BLaER1 treated with 17β-estradiol and CSF1 and Interleukin-3, amounts not matched to agents 10 nM and 100 nM (cell line): ENCODE results near the gene KRT74.

ENCODE experiments used
- H3K27ac ChIP-seq, 11 experiments: shearing (Covaris generic); formaldehyde crosslinking; 2 replicates each; pipeline ENCODE4 v1.8.1; 2022
- H3K27me3 ChIP-seq, 11 experiments: shearing (Covaris generic); formaldehyde crosslinking; 2 replicates each; pipeline ENCODE4 v1.8.1; 2022
- H3K36me3 ChIP-seq, 11 experiments: shearing (Covaris generic); formaldehyde crosslinking; 2 replicates each; pipeline ENCODE4 v1.8.1; 2022
- H3K4me1 ChIP-seq, 10 experiments: shearing (Covaris generic); formaldehyde crosslinking; 2 replicates each; pipeline ENCODE4 v1.8.1; 2022
- H3K4me2 ChIP-seq, 11 experiments: shearing (Covaris generic); formaldehyde crosslinking; 2 replicates each; pipeline ENCODE4 v1.8.1; 2022
- H3K4me3 ChIP-seq, 10 experiments: shearing (Covaris generic); formaldehyde crosslinking; 2 replicates each; pipeline ENCODE4 v1.8.1; 2022
- H3K9ac ChIP-seq, 11 experiments: shearing (Covaris generic); formaldehyde crosslinking; 2 replicates each; pipeline ENCODE4 v1.8.1; 2022
- H3K9me3 ChIP-seq, 11 experiments: shearing (Covaris generic); formaldehyde crosslinking; replicated peaks in 1 of 11; 2 replicates each; pipeline ENCODE4 v1.8.1; 2022
- H4K20me1 ChIP-seq, 11 experiments: shearing (Covaris generic); formaldehyde crosslinking; 2 replicates each; pipeline ENCODE4 v1.8.1; 2022
- Cebpa-rat ChIP-seq, 11 experiments: shearing (Covaris generic); IDR thresholded peaks; 2 replicates each; pipeline ENCODE4 v1.8.1; 2022

Gene KRT74

DNA sequence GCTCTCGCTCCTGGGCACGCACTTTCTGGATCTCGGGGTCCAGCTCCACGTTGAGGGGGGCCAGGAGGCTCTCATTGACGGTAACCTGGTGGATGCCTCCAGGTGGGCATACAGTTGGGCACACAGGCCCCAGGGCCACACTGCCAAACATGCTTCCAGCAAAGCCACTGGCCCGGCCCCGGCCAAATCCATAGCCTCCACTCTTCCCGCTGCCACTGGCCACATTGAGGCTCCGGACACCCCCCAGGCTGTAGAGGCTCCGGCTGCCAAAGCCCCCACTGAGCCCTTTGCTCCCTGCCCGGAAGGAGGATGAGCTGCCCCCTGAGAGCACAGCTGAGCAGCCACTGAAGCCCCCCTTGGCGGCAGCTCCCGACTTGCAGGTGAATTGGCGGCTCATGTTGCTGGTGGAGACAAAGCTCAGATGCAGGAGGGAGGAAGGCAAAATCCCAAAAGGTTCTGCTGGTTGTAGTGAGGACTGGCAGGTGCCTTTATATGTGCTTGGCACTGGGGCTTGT is 20.9 kb downstream of the KRT74 start, which contains the start of gene KRT71:
Gene KRT71, minus strand, starts transcription at position 465 of the 515 bp plus-strand sequence. Its CDS starts 68 bp downstream, at position 397.
- H3K9me3 ChIP-seq: no peaks in the 10 kb centered on the region
- H3K4me2 ChIP-seq: no peak within 1 kb of the TSS
- no peak within 1 kb of the TSS for H3K9ac ChIP-seq
- H4K20me1 ChIP-seq: no peaks in the 10 kb centered on the region
- no peak for TF ChIP-seq Cebpa-rat (IDR thresholded peaks at IDR 0.05)
- H3K27ac ChIP-seq: no peak within 1 kb of the TSS
- 0 out of 20 replicates have a peak, but pooled peaks cover 0 to under 1% (median 0%) of the 10 kb centered on the region in 10 experiments for H3K4me1 ChIP-seq
- H3K27me3 ChIP-seq: no peaks in the 10 kb centered on the region
- H3K36me3 ChIP-seq: no peaks in the 10 kb centered on the region
- H3K4me3 ChIP-seq: no peak within 1 kb of the TSS

DNA sequence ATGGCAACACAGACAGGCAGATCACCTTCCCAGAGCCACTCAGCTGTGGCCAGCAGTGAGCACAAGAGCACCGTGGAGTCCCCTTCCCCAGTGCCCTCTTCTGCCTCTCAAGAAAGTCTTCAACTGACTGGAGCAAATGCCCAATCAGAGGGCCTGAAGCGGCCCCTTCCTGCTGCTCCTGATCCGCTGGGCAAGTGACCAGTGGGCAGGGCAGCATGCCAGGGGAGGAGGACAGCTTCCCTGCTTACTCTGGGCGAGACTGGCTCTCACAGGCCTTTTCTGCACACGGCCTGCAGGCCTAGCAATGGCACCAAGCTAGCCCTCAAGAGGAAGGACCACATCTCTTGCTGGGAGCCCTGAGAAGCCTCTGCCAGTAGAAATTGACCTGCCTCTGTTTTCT is 21.6 kb downstream of the KRT74 start:
- H3K9ac ChIP-seq: no peak overlapping the region
- H4K20me1 ChIP-seq: no peaks in the 10 kb centered on the region
- peaks cover 0 to 7% (median 3%) of the 10 kb centered on the region in 10 experiments; a peak in 5 of 20 replicates for H3K4me1 ChIP-seq
- H3K36me3 ChIP-seq: no peaks in the 10 kb centered on the region
- TF ChIP-seq Cebpa-rat (IDR thresholded peaks at IDR 0.05): no peak
- no peaks in the 10 kb centered on the region for H3K27me3 ChIP-seq
- H3K4me3 ChIP-seq: no peak overlapping the region
- no peaks in the 10 kb centered on the region for H3K9me3 ChIP-seq
- H3K27ac ChIP-seq: no peak overlapping the region
- H3K4me2 ChIP-seq: no peak overlapping the region

DNA sequence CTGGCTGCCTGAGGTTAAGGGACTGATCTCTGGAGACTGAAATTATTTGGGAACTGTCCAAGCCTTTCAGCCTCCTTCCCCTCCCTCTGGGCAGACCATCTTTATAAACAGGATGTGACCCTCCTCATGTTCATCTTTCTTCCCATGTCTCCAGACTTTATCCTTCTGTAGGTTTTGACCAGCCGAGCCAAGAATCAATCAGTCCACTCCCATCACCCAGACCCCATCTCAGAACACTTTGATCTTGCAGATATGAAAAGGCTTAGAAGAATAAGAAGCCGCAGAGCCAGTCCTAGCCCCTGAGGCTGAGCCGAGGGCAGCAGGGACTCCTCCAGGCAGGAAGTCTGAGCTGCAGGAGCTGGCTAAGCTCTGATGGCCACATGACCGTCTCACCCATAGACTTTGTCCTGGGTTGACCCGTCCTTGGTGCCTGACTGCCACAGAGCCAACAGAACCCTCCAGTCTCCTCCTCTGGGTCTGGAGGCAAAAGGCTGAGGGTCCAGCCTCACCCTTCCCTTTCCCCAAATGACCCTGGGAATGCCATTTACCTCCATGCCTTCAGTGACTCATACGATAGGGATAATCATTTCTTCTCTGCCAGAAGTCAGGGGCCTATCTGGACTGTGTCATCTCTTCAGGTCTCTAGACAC is 22.3 kb downstream of the KRT74 start:
- Histone ChIP-seq H3K9me3 (no peaks in the 10 kb centered on the region), H3K9ac (no peak overlapping the region), H4K20me1 (no peaks in the 10 kb centered on the region), H3K4me1 (peaks cover 0 to 7% (median 3%) of the 10 kb centered on the region in 10 experiments; a peak in 5 of 20 replicates), H3K4me3 (no peak overlapping the region), H3K4me2 (no peak overlapping the region), H3K27me3 (no peaks in the 10 kb centered on the region), H3K27ac (no peak overlapping the region), H3K36me3 (no peaks in the 10 kb centered on the region)
- TF ChIP-seq Cebpa-rat (IDR thresholded peaks at IDR 0.05): no peak

DNA sequence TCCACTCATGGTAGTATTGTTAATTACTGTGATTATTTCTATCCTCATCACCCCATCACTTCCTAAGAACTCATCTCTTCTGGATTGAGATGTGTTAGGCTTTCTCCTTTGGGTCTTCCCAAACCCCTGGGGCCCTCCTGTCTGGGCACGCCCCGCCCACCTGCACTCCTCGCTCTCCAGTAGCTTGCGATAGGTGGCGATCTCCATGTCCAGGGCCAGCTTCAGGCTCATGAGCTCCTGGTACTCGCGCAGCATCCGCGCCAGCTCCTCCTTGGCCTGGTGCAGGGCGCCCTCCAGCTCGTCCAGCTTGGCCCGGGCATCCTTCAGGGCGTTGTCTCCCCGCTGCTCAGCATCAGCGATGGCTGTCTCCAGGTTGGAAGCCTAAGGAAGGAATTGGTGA is 27.5 kb downstream of the KRT74 start:
- H3K36me3 ChIP-seq: no peaks in the 10 kb centered on the region
- no peak overlapping the region for H3K4me3 ChIP-seq
- H3K27ac ChIP-seq: no peak overlapping the region
- no peak overlapping the region for H3K4me2 ChIP-seq
- no peaks in the 10 kb centered on the region for H4K20me1 ChIP-seq
- no peak overlapping the region for H3K9ac ChIP-seq
- no peaks in the 10 kb centered on the region for H3K9me3 ChIP-seq
- no peaks in the 10 kb centered on the region for H3K27me3 ChIP-seq
- TF ChIP-seq Cebpa-rat (IDR thresholded peaks at IDR 0.05): no peak
- peaks cover 0 to 11% (median 5%) of the 10 kb centered on the region in 10 experiments; a peak in 6 of 20 replicates for H3K4me1 ChIP-seq

DNA sequence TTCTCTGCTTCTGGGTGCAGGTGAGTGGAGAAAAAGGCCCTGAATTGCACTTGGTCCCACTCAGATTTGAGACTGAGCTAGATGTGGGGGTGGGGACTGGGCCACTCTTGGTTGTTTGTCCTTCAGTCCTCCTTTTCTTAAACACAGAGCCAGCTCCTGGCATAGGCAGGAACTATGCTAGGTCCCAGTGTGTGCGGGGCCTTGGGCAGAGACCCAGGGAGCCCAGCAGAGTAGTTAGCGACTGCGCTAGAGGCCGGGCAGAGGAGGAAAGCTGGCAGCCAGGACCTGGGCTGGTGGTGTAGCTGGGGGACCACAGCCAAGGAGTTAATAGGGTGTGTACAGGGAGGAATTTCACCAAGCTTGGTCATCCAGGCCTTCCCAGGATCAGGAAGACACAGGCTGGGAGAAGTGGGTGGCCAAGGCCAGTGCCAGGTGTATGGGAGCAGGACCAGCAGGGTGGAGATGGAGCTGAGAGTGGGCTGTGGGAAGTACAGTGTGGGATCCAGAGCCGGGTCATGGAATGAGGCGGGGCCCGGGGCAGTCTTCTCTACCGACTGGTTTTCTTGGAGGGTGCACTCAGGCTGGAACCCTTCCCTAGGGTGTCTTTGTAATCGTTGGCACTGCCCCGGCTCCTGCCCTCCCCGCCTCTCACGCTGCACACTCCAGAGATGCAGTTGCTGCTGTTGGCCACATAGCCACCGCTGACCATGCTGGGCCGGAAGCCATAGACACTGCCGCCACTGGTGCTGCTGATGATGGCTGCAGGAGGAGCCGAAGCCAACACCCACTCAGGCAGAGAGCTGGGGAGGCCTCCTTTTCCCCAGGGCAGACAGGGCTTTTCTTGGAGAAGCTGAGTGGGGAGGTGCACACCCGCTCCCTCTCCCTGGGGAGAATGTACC is 29.4 kb downstream of the KRT74 start:
- no peak overlapping the region for H3K4me2 ChIP-seq
- TF ChIP-seq Cebpa-rat (IDR thresholded peaks at IDR 0.05): no peak
- H3K36me3 ChIP-seq: no peaks in the 10 kb centered on the region
- H3K27ac ChIP-seq: no peak overlapping the region
- no peak overlapping the region for H3K9ac ChIP-seq
- no peaks in the 10 kb centered on the region for H3K27me3 ChIP-seq
- no peaks in the 10 kb centered on the region for H4K20me1 ChIP-seq
- H3K4me3 ChIP-seq: no peak overlapping the region
- H3K4me1 ChIP-seq: peaks cover 0 to 11% (median 5%) of the 10 kb centered on the region in 10 experiments; a peak in 6 of 20 replicates
- no peaks in the 10 kb centered on the region for H3K9me3 ChIP-seq

DNA sequence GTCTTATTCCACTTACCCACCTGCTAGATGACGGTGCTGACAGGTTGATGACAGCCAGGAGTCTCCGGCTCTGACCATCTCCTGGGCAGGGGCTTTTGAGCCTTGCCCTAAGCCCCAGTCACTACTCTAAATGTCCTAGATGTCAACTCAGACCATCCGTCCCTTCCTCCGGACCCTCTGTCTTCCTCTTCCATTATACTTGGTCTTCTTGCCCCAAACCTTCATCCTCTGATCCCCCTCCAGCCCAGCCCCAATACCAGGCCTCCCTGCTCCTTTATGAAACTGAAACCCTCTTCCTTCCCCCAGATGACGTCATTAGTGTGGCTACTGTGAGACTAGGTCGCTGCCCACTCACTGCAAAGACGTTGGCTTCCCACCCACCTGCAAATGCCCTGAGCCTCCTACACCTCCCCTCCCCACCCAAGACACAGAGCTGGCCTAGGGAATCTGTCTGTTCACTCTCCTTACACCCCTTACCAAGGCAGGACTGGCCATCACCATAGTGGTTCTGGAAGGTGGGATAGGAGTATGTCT is 30.8 kb downstream of the KRT74 start:
- no peaks in the 10 kb centered on the region for H3K9me3 ChIP-seq
- no peaks in the 10 kb centered on the region for H3K27me3 ChIP-seq
- H3K9ac ChIP-seq: no peak overlapping the region
- no peak for TF ChIP-seq Cebpa-rat (IDR thresholded peaks at IDR 0.05)
- H3K4me2 ChIP-seq: no peak overlapping the region; a peak in 2 of 22 replicates
- no peak overlapping the region for H3K4me3 ChIP-seq
- H4K20me1 ChIP-seq: no peaks in the 10 kb centered on the region
- H3K36me3 ChIP-seq: no peaks in the 10 kb centered on the region
- no peak overlapping the region for H3K27ac ChIP-seq
- H3K4me1 ChIP-seq: peaks cover 0 to 11% (median 5%) of the 10 kb centered on the region in 10 experiments; a peak in 6 of 20 replicates

DNA sequence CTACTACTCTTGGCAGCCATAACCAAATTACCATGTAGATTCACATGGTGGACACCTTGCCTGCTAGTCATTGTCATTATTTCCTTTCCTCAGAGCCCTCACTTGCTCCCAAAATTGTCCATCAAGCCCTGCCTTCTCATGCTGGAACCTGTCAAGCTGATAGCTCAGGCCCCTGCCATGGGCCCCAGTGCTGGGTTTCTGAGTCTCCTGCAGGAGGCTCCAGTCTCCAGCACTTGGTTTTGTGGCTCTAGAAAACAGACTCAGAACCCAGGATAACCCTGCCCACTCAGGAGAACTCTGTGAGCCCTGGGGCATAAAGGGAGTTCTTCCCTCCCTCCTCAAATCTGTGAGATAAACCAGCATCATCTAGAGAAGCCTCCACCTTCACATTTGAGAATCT is 31.5 kb downstream of the KRT74 start:
- TF ChIP-seq Cebpa-rat (IDR thresholded peaks at IDR 0.05): no peak
- Histone ChIP-seq H3K4me1 (peaks cover 0 to 6% (median under 1%) of the 10 kb centered on the region in 10 experiments; a peak in 5 of 20 replicates), H3K9ac (no peak overlapping the region), H4K20me1 (no peaks in the 10 kb centered on the region), H3K27ac (no peak overlapping the region), H3K9me3 (no peaks in the 10 kb centered on the region), H3K4me3 (no peak overlapping the region), H3K27me3 (no peaks in the 10 kb centered on the region), H3K36me3 (no peaks in the 10 kb centered on the region), H3K4me2 (no peak overlapping the region)

DNA sequence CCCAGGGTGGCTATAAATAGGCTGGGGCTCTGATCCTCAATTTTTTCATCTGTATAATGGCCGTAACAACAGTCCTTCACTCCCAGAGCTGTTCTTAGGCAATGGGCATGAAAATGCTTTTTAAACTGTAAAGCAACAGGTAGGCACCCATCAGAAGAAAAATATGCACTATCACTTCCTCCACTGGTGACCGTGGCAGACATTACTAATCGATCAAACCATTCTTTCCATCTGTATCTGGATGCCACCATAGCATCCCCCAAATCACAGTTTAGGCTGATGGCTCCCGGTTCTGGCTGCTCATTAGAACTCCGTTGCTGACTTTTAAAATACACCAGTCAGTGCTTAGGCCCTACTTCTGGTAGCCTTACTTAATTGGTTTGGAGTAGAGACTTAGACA is 31.9 kb downstream of the KRT74 start:
- H3K4me3 ChIP-seq: no peak overlapping the region
- H3K4me1 ChIP-seq: peaks cover 0 to 4% (median 0%) of the 10 kb centered on the region in 10 experiments; a peak in 1 of 20 replicates
- no peak overlapping the region for H3K9ac ChIP-seq
- H3K9me3 ChIP-seq: no peaks in the 10 kb centered on the region
- H3K27me3 ChIP-seq: no peaks in the 10 kb centered on the region
- H4K20me1 ChIP-seq: no peaks in the 10 kb centered on the region
- no peak for TF ChIP-seq Cebpa-rat (IDR thresholded peaks at IDR 0.05)
- no peaks in the 10 kb centered on the region for H3K36me3 ChIP-seq
- H3K4me2 ChIP-seq: no peak overlapping the region
- H3K27ac ChIP-seq: no peak overlapping the region

DNA sequence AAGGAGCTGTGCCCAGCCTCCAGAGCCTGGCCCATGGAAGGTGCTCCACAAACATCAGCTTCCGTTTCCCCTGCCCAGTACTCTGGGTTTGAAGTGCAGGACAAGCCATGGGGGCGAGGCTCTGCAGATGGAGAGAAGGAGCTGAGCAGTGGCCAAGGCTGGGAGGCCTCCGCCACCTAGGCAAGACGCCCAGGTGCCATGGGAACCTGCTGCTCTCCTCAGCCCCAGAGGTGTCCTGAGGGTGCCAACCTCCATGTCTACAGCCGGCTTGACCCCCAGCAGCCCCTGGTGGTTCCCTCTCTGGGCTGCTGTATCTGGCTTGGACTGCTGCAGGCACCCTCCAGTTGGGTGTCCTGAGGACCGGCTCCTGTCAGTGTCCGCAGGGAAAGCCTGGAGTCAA is 33.1 kb downstream of the KRT74 start:
- H3K9ac ChIP-seq: no peak overlapping the region
- H3K4me3 ChIP-seq: no peak overlapping the region
- no peaks in the 10 kb centered on the region for H3K9me3 ChIP-seq
- H3K27ac ChIP-seq: no peak overlapping the region
- H4K20me1 ChIP-seq: no peaks in the 10 kb centered on the region
- H3K4me1 ChIP-seq: peaks cover 0 to 4% (median 0%) of the 10 kb centered on the region in 10 experiments; a peak in 1 of 20 replicates
- no peak overlapping the region for H3K4me2 ChIP-seq
- no peaks in the 10 kb centered on the region for H3K36me3 ChIP-seq
- no peaks in the 10 kb centered on the region for H3K27me3 ChIP-seq
- TF ChIP-seq Cebpa-rat (IDR thresholded peaks at IDR 0.05): no peak
